ENCODE results near the gene DHX35.

DHX35 gene

DNA sequence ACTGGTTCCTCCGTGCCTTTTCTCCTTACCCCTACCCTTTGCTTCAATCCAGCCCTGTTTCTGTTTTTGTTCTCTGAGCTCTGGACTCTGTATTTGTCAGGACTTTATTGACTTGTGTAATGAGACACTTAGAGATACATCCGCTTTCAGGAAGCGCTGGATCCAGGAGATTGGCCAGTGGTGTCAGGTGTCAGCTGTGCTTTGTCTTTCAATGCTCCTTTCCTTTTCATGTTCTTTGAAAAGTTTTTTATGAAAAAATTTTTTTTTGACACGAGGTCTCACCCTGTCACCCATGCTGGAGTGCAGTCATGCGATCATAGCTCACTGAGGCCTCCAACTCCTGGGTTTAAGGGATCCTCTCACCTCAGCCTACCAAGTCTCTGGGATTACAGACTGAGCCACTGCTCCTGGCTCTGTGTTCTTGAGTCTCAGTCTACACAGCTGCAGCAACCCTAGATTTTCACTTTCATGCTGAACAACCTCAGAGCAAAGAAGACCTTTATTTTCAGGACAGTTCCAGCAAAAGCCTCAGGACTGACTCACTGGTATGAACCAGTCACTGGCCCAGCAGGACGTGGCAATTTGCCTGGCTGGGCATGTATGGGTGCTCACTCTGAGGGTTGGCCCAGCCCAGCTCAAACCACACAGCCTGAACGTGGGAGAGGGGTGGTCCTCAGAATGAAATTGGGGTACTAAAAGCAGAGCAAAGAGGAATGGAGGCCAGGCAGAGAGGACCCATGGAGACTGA, 108.5 kb downstream of the DHX35 start:
- no peaks in the 10 kb centered on the region for H3K9me3 ChIP-seq (ENCODE audit: control insufficient read depth, low read length)
- H3K27me3 ChIP-seq (ENCODE audit: control insufficient read depth, insufficient read depth, low read length, poor library complexity, severe bottlenecking): no peaks in the 10 kb centered on the region
- no peak overlapping the region for H3K27ac ChIP-seq (ENCODE audit: insufficient read depth, low read depth, low read length, poor library complexity, severe bottlenecking)
- H3K36me3 ChIP-seq (ENCODE audit: control insufficient read depth, insufficient read depth, low read length): no peaks in the 10 kb centered on the region
- 87 to 91% methylated on average over 7 of the region's 7 CpGs for WGBS, 2 experiments
- no peak overlapping the region for H3K4me3 ChIP-seq (ENCODE audit: insufficient read depth, low read depth, low read length)
- H3K4me1 ChIP-seq (ENCODE audit: control insufficient read depth, insufficient read depth, low read length): no peaks in the 10 kb centered on the region

DNA sequence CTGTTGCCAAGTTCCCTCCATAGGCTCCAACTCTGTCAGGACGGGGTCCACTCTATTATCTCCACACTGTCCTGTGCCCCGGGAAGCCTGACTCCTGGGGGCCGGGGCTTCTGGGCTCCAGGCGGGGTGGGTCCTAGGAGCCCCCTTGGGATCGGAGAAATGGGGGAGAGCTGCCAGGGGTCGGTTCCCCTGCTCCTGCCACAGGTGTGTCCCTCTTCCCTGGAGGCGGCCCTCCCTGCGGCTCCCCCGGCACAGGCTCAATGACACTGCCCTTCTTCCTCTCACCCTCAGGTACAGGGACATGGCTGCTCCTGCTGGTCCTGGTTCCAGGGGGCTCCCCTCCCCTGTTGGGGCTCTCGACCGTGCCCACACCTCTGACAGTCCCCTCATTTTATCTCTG, 110.0 kb downstream of the DHX35 start:
- Histone ChIP-seq H3K4me1 (ENCODE audit: control insufficient read depth, insufficient read depth, low read length) (no peaks in the 10 kb centered on the region), H3K9me3 (ENCODE audit: control insufficient read depth, low read length) (no peaks in the 10 kb centered on the region), H3K36me3 (ENCODE audit: control insufficient read depth, insufficient read depth, low read length) (no peaks in the 10 kb centered on the region), H3K27ac (ENCODE audit: insufficient read depth, low read depth, low read length, poor library complexity, severe bottlenecking) (no peak overlapping the region), H3K27me3 (ENCODE audit: control insufficient read depth, insufficient read depth, low read length, poor library complexity, severe bottlenecking) (no peaks in the 10 kb centered on the region), H3K4me3 (ENCODE audit: insufficient read depth, low read depth, low read length) (no peak overlapping the region)
- 93 to 94% methylated on average over 11 of the region's 11 CpGs for WGBS, 2 experiments

DNA sequence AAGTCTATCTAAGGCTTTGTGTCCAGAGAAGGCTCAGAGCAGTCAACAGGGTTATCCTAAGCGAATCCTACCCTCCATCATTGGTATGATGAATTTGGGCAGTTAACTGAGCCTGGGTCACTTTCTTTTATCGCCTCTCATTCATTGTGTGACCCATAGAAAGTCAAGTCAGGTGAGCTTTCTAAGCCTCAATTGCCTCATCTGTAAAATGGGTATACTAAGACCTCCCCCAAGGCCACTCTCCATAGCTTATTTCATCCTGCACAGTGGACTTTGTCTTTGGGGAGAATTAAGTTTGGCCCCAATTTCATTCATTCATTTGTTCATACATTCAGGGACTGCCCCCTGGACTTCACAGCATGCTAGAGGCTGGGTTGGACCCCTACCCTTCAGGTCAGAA, 110.5 kb downstream of the DHX35 start:
- H3K4me3 ChIP-seq (ENCODE audit: insufficient read depth, low read depth, low read length): no peak overlapping the region
- H3K36me3 ChIP-seq (ENCODE audit: control insufficient read depth, insufficient read depth, low read length): no peaks in the 10 kb centered on the region
- no peaks in the 10 kb centered on the region for H3K9me3 ChIP-seq (ENCODE audit: control insufficient read depth, low read length)
- WGBS, 2 experiments: 94 to 97% methylated on average over 2 of the region's 2 CpGs
- no peaks in the 10 kb centered on the region for H3K4me1 ChIP-seq (ENCODE audit: control insufficient read depth, insufficient read depth, low read length)
- H3K27me3 ChIP-seq (ENCODE audit: control insufficient read depth, insufficient read depth, low read length, poor library complexity, severe bottlenecking): no peaks in the 10 kb centered on the region
- no peak overlapping the region for H3K27ac ChIP-seq (ENCODE audit: insufficient read depth, low read depth, low read length, poor library complexity, severe bottlenecking)

DNA sequence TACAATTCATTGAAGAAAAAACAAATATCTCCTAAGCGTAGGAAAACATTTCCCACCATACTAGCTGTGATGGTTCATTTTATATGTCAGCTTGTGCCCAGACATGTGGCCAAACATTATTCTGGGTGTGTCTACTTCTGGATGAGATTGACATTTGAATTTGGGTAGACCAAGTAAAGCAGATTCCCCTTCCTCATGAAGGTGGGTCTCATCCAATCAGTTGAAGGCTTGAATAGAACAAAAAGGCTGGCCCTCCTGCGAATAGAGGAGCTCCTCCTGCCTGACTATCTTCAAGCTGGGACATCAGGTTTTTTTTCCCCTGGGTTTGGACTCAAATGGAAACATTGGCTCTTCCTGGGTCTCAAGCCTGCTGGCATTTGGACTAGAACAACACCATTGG, 113.6 kb downstream of the DHX35 start:
- Histone ChIP-seq H3K36me3 (ENCODE audit: control insufficient read depth, insufficient read depth, low read length) (no peaks in the 10 kb centered on the region), H3K27me3 (ENCODE audit: control insufficient read depth, insufficient read depth, low read length, poor library complexity, severe bottlenecking) (no peaks in the 10 kb centered on the region), H3K27ac (ENCODE audit: insufficient read depth, low read depth, low read length, poor library complexity, severe bottlenecking) (no peak overlapping the region), H3K9me3 (ENCODE audit: control insufficient read depth, low read length) (no peaks in the 10 kb centered on the region), H3K4me1 (ENCODE audit: control insufficient read depth, insufficient read depth, low read length) (no peaks in the 10 kb centered on the region), H3K4me3 (ENCODE audit: insufficient read depth, low read depth, low read length) (no peak overlapping the region)
- 96% methylated on average over 2 of the region's 2 CpGs for WGBS, 2 experiments

DNA sequence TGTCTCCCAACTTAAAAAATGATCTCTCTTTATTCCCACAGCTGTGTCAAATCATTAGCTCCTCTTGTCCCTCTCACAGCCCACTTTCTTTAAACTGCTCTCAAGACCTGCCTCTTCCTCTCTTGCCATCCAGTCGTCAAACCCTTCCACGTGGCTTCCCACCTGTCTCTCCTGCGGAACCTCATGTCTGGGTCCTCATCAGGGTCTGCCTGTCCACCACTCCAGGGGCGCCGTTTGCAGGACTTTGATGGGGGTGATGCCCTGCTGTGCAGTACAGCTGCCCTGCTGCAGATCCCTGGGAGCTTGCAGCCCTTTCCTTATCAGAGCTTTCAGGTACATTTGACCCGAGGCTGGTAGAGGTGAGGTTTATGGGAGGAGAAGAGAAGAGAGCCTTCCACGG, 114.8 kb downstream of the DHX35 start:
- Histone ChIP-seq H3K9me3 (ENCODE audit: control insufficient read depth, low read length) (no peaks in the 10 kb centered on the region), H3K27ac (ENCODE audit: insufficient read depth, low read depth, low read length, poor library complexity, severe bottlenecking) (no peak overlapping the region), H3K4me3 (ENCODE audit: insufficient read depth, low read depth, low read length) (no peak overlapping the region), H3K36me3 (ENCODE audit: control insufficient read depth, insufficient read depth, low read length) (no peaks in the 10 kb centered on the region), H3K4me1 (ENCODE audit: control insufficient read depth, insufficient read depth, low read length) (no peaks in the 10 kb centered on the region), H3K27me3 (ENCODE audit: control insufficient read depth, insufficient read depth, low read length, poor library complexity, severe bottlenecking) (no peaks in the 10 kb centered on the region)
- WGBS, 2 experiments: 74 to 80% methylated on average over 6 to 7 of the region's 7 CpGs

DNA sequence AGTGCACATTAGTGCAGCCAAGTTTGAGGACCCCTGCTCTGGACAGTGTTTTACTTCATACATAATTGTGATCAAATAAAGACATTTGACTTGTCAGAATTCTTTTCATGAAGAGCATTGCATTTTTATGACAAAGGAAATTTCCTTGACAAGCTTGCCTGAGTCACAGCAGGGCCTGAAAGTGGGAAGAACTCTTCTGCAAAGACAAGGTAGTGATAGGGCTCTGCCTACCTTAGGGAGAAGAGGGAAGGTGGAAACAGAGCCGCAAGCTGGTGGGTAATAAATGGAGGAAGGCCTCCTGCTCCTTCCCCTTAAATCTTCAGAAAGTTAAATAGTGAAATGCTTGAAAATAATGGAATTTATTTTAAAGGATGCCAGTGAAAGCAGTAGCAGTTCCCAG, 118.2 kb downstream of the DHX35 start:
- no peak overlapping the region for H3K4me3 ChIP-seq (ENCODE audit: insufficient read depth, low read depth, low read length)
- no peaks in the 10 kb centered on the region for H3K9me3 ChIP-seq (ENCODE audit: control insufficient read depth, low read length)
- H3K4me1 ChIP-seq (ENCODE audit: control insufficient read depth, insufficient read depth, low read length): peaks cover 7% of the 10 kb centered on the region
- H3K36me3 ChIP-seq (ENCODE audit: control insufficient read depth, insufficient read depth, low read length): no peaks in the 10 kb centered on the region
- H3K27ac ChIP-seq (ENCODE audit: insufficient read depth, low read depth, low read length, poor library complexity, severe bottlenecking): no peak overlapping the region
- 90 to 95% methylated on average over 1 of the region's 1 CpG for WGBS, 2 experiments
- no peaks in the 10 kb centered on the region for H3K27me3 ChIP-seq (ENCODE audit: control insufficient read depth, insufficient read depth, low read length, poor library complexity, severe bottlenecking)

DNA sequence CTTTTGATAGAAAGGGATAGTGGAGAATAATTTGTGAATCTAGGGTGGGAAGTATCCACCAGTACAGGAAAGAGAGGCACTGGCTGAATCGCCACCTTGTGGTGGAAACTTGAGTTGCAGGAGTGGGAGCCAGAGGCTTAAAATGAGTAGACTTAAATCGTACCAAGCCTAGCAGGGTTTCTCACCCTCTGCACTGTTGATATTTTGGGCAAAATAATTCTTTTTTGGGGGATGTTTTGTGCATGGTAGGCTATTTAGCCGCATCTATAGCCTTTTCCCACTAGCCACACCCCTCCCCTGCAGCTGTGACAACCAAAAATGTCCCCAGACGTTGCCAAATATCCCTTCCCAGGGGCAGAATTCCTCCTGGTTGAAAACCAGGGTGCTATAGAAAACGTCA, 119.1 kb downstream of the DHX35 start:
- Histone ChIP-seq H3K27me3 (ENCODE audit: control insufficient read depth, insufficient read depth, low read length, poor library complexity, severe bottlenecking) (no peaks in the 10 kb centered on the region), H3K9me3 (ENCODE audit: control insufficient read depth, low read length) (no peaks in the 10 kb centered on the region), H3K36me3 (ENCODE audit: control insufficient read depth, insufficient read depth, low read length) (no peaks in the 10 kb centered on the region), H3K4me1 (ENCODE audit: control insufficient read depth, insufficient read depth, low read length) (peaks cover 7% of the 10 kb centered on the region), H3K4me3 (ENCODE audit: insufficient read depth, low read depth, low read length) (no peak overlapping the region), H3K27ac (ENCODE audit: insufficient read depth, low read depth, low read length, poor library complexity, severe bottlenecking) (no peak overlapping the region)
- WGBS, 2 experiments: 29 to 33% methylated on average over 5 of the region's 5 CpGs

DNA sequence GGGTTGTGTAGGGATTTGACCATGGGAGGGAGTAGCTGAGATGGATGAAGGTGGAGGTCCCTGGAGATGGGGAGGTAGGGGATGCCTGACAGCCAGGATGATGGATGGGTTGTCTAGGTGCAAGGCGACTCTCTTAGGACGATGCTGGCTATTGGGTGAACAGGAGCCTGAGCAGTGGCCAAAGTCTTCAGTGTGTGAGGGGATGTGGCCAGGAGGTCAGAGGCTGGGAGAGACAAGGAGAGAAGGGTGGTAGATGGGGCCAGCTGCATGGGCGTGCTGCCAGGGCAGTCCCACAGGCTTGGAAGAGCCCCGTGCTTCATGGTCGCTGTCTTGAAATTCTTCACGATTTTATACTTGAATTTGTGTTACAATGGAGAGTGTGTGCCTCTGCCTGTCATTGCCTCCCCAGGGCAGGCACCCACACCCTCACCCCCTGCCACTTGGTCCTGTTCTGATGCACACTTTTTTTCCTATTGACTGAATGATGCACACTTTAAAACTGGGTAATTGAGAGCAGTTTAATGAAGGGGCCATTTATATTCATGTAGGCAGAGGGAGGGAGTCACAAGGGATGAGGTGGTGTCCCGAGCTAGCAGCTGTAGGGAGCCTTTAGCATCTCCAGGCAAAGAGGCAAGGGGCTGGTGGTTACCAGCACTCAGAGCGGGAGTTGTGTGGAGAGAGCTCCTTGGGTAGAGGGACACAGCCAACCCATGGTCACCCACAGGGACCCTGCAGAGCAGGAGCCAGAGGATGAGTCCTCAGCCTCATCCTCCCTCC, 120.7 kb downstream of the DHX35 start:
- Histone ChIP-seq H3K27me3 (ENCODE audit: control insufficient read depth, insufficient read depth, low read length, poor library complexity, severe bottlenecking) (no peaks in the 10 kb centered on the region), H3K36me3 (ENCODE audit: control insufficient read depth, insufficient read depth, low read length) (no peaks in the 10 kb centered on the region), H3K4me3 (ENCODE audit: insufficient read depth, low read depth, low read length) (no peak overlapping the region), H3K9me3 (ENCODE audit: control insufficient read depth, low read length) (no peaks in the 10 kb centered on the region), H3K27ac (ENCODE audit: insufficient read depth, low read depth, low read length, poor library complexity, severe bottlenecking) (no peak overlapping the region), H3K4me1 (ENCODE audit: control insufficient read depth, insufficient read depth, low read length) (peaks cover 7% of the 10 kb centered on the region)
- WGBS, 2 experiments: 84 to 89% methylated on average over 8 of the region's 8 CpGs

DNA sequence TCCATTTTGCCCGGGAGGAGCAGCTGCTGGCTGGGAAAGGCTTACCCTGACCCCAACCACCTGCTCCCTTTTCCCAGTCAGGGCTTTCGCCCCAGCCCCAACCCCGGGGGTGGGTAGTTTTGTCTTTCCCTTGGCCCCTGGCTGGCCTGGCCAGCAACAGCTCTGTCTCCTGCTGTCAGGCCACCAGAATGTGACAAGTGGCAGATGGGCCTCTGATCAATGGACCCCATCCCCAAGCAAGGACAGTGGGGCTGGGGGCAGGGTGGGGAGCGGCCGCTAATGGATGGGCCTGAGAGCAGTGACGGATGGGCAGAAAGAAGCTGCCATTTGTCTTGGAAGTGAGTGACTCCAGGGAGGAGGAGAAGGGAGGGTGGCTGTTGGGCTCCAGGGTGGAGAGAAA, 121.6 kb downstream of the DHX35 start:
- no peak overlapping the region for H3K4me3 ChIP-seq (ENCODE audit: insufficient read depth, low read depth, low read length)
- H3K4me1 ChIP-seq (ENCODE audit: control insufficient read depth, insufficient read depth, low read length): peaks cover 7% of the 10 kb centered on the region
- H3K27ac ChIP-seq (ENCODE audit: insufficient read depth, low read depth, low read length, poor library complexity, severe bottlenecking): no peak overlapping the region
- H3K27me3 ChIP-seq (ENCODE audit: control insufficient read depth, insufficient read depth, low read length, poor library complexity, severe bottlenecking): no peaks in the 10 kb centered on the region
- WGBS, 2 experiments: 77 to 78% methylated on average over 6 of the region's 6 CpGs
- no peaks in the 10 kb centered on the region for H3K9me3 ChIP-seq (ENCODE audit: control insufficient read depth, low read length)
- H3K36me3 ChIP-seq (ENCODE audit: control insufficient read depth, insufficient read depth, low read length): no peaks in the 10 kb centered on the region

DNA sequence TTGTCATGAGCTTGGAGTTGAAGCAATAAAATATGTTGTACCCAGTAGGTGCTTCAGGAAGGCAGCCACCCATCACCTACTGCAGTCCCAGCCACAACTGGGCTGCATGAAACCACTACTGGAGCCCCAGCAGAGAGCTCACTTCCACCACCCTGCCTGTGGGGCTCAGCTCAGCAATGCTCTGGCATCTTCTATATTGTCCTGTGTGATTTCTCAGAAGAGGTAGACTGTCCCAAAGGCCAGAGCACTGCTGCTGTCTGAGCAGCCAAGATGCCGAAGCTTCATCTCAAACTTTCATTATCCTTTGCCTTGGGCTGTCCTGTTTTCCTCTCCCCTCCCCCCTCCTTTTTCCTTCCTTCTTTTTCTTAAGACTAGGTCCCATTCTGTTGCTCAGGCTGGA, 126.9 kb downstream of the DHX35 start:
- Histone ChIP-seq H3K27ac (ENCODE audit: insufficient read depth, low read depth, low read length, poor library complexity, severe bottlenecking) (no peak overlapping the region), H3K4me3 (ENCODE audit: insufficient read depth, low read depth, low read length) (no peak overlapping the region), H3K4me1 (ENCODE audit: control insufficient read depth, insufficient read depth, low read length) (peaks cover 7% of the 10 kb centered on the region), H3K27me3 (ENCODE audit: control insufficient read depth, insufficient read depth, low read length, poor library complexity, severe bottlenecking) (no peaks in the 10 kb centered on the region), H3K9me3 (ENCODE audit: control insufficient read depth, low read length) (no peaks in the 10 kb centered on the region), H3K36me3 (ENCODE audit: control insufficient read depth, insufficient read depth, low read length) (no peaks in the 10 kb centered on the region)
- WGBS, 2 experiments: 67 to 100% methylated on average over 1 of the region's 1 CpG
